SK-N-SH treated with all-trans-retinoic acid at 6 μM for 48 hours (cell line): Measurements from ENCODE around the gene PPP2R1A.

Experiments used
- PPARA ChIP-seq: fragments of 250-450 bp; sonication (Bioruptor Pico); IDR thresholded peaks from 2 replicates; pipeline ENCODE4 v1.5.0; 2020; ENCODE audit warnings: mild to moderate bottlenecking, borderline replicate concordance
- RARB ChIP-seq: fragments of 250-450 bp; sonication (Bioruptor Pico); IDR thresholded peaks from 2 replicates; pipeline ENCODE4 v1.8.0; 2021; ENCODE audit warnings: mild to moderate bottlenecking, moderate library complexity
- TOX ChIP-seq: fragments of 250-450 bp; sonication (Bioruptor Pico); IDR thresholded peaks from 2 replicates; pipeline ENCODE4 v1.8.0; 2021; ENCODE audit warnings: mild to moderate bottlenecking, moderate library complexity, borderline replicate concordance
- ZFP3 ChIP-seq: fragments of 250-450 bp; sonication (Bioruptor Pico); IDR thresholded peaks from 2 replicates; pipeline ENCODE4 v1.5.0; 2020; ENCODE audit warnings: mild to moderate bottlenecking, moderate library complexity
- ZNF8 ChIP-seq: fragments of 450-650 bp; formaldehyde crosslinking; IDR thresholded peaks from 2 replicates; pipeline ENCODE4 v1.5.0; 2020; ENCODE audit warnings: mild to moderate bottlenecking, moderate library complexity
- TF ChIP-seq, protein P1 (sequence below): fragments of 250-450 bp; sonication (Bioruptor Pico); IDR thresholded peaks from 2 replicates; pipeline ENCODE4 v1.8.0; 2020; ENCODE audit warnings: mild to moderate bottlenecking, moderate library complexity, borderline replicate concordance
- TF ChIP-seq, protein P2 (sequence below): fragments of 250-450 bp; sonication (Bioruptor Pico); IDR thresholded peaks from 2 replicates; pipeline ENCODE4 v1.5.0; 2020; ENCODE audit warnings: mild to moderate bottlenecking, moderate library complexity

DNA sequence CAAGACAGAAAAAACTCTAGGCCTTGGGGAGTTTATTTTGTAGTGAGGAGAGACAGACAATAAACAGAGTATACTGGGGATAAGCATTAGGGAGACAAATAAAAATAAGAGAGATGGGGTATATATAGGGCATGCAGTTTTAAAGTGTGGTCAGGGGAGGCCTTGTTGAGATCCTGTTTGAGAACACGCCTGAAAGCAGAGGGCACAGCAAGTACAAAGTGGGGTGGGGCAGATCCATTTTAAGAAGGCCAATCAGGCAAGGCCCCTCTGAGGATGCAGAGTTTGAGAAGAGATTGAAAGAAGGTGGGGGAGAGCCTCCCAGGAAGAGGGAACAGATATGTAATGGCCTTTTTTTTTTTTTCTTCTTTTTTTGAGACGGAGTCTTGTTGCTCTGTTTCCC is 2.1 kb downstream of the PPP2R1A start:
- no peak for TF ChIP-seq PPARA (CRISPR knock-in tag)
- TF ChIP-seq ZNF8 (CRISPR knock-in tag) = no peak
- TF ChIP-seq TOX (CRISPR knock-in tag) = no peak
- TF ChIP-seq, protein P1, sequence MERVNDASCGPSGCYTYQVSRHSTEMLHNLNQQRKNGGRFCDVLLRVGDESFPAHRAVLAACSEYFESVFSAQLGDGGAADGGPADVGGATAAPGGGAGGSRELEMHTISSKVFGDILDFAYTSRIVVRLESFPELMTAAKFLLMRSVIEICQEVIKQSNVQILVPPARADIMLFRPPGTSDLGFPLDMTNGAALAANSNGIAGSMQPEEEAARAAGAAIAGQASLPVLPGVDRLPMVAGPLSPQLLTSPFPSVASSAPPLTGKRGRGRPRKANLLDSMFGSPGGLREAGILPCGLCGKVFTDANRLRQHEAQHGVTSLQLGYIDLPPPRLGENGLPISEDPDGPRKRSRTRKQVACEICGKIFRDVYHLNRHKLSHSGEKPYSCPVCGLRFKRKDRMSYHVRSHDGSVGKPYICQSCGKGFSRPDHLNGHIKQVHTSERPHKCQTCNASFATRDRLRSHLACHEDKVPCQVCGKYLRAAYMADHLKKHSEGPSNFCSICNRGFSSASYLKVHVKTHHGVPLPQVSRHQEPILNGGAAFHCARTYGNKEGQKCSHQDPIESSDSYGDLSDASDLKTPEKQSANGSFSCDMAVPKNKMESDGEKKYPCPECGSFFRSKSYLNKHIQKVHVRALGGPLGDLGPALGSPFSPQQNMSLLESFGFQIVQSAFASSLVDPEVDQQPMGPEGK (CRISPR knock-in tag) = no peak
- no peak for TF ChIP-seq ZFP3 (CRISPR knock-in tag)
- TF ChIP-seq, protein P2, sequence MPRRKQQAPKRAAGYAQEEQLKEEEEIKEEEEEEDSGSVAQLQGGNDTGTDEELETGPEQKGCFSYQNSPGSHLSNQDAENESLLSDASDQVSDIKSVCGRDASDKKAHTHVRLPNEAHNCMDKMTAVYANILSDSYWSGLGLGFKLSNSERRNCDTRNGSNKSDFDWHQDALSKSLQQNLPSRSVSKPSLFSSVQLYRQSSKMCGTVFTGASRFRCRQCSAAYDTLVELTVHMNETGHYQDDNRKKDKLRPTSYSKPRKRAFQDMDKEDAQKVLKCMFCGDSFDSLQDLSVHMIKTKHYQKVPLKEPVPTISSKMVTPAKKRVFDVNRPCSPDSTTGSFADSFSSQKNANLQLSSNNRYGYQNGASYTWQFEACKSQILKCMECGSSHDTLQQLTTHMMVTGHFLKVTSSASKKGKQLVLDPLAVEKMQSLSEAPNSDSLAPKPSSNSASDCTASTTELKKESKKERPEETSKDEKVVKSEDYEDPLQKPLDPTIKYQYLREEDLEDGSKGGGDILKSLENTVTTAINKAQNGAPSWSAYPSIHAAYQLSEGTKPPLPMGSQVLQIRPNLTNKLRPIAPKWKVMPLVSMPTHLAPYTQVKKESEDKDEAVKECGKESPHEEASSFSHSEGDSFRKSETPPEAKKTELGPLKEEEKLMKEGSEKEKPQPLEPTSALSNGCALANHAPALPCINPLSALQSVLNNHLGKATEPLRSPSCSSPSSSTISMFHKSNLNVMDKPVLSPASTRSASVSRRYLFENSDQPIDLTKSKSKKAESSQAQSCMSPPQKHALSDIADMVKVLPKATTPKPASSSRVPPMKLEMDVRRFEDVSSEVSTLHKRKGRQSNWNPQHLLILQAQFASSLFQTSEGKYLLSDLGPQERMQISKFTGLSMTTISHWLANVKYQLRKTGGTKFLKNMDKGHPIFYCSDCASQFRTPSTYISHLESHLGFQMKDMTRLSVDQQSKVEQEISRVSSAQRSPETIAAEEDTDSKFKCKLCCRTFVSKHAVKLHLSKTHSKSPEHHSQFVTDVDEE (CRISPR knock-in tag) = no peak
- no peak for TF ChIP-seq RARB
